Measurements from ENCODE around the gene NAGK. TPM values are rescaled to one million over a fixed set of nuclear protein-coding genes. Genes with fewer than 3 reads are reported as not detected.

Gene NAGK
- total and polyA plus RNA-seq, 4 donors: 21.8 to 41.0 (median 27.1) TPM

DNA sequence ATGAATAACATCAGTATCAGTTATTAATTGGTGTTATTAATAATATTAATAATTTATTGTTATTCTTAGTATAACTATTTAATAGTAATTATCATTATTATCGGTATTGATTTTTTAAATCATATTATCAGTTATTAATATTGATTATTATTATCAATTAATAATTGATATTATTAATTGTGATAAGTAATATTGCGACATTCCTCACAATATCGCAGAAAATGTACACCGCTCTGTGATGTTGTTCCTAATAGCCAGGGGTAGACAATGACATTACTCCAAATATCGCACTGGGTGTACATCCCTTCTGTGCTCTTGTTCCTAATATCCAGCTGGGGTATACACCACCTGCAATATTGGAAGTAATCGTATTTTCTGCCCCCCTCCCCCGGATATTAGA, 23.3 kb upstream of the NAGK start:
- H3K36me3 ChIP-seq (ENCODE audit: control insufficient read depth in 4 of 4, insufficient read depth in 3 of 4, low read depth in 1 of 4, low read length in 3 of 4): no peaks in the 10 kb centered on the region
- H3K4me1 ChIP-seq (ENCODE audit: control insufficient read depth in 4 of 4, insufficient read depth in 4 of 4, low read length in 3 of 4): no peaks in the 10 kb centered on the region
- 86% methylated on average over 7 of the region's 7 CpGs for WGBS
- H3K27ac ChIP-seq (ENCODE audit: low read depth in 1 of 2, low read length in 2 of 2): no peak overlapping the region
- no peak for DNase-seq (ENCODE audit: low spot score)
- no peaks in the 10 kb centered on the region for H3K27me3 ChIP-seq (ENCODE audit: control insufficient read depth in 4 of 4, insufficient read depth in 4 of 4, low read length in 3 of 4)
- no peak overlapping the region for H3K9ac ChIP-seq (ENCODE audit: low read depth in 1 of 2, low read length in 2 of 2)
- no peak for TF ChIP-seq YY1 (IDR thresholded peaks at IDR 0.05)
- no peak for TF ChIP-seq TAF1 (conservative IDR thresholded peaks at IDR 0.05)
- TF ChIP-seq RAD21 (IDR thresholded peaks at IDR 0.05): no peak
- TF ChIP-seq, protein P1, sequence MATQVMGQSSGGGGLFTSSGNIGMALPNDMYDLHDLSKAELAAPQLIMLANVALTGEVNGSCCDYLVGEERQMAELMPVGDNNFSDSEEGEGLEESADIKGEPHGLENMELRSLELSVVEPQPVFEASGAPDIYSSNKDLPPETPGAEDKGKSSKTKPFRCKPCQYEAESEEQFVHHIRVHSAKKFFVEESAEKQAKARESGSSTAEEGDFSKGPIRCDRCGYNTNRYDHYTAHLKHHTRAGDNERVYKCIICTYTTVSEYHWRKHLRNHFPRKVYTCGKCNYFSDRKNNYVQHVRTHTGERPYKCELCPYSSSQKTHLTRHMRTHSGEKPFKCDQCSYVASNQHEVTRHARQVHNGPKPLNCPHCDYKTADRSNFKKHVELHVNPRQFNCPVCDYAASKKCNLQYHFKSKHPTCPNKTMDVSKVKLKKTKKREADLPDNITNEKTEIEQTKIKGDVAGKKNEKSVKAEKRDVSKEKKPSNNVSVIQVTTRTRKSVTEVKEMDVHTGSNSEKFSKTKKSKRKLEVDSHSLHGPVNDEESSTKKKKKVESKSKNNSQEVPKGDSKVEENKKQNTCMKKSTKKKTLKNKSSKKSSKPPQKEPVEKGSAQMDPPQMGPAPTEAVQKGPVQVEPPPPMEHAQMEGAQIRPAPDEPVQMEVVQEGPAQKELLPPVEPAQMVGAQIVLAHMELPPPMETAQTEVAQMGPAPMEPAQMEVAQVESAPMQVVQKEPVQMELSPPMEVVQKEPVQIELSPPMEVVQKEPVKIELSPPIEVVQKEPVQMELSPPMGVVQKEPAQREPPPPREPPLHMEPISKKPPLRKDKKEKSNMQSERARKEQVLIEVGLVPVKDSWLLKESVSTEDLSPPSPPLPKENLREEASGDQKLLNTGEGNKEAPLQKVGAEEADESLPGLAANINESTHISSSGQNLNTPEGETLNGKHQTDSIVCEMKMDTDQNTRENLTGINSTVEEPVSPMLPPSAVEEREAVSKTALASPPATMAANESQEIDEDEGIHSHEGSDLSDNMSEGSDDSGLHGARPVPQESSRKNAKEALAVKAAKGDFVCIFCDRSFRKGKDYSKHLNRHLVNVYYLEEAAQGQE (IDR thresholded peaks at IDR 0.05): no peak
- TF ChIP-seq, protein P2, sequence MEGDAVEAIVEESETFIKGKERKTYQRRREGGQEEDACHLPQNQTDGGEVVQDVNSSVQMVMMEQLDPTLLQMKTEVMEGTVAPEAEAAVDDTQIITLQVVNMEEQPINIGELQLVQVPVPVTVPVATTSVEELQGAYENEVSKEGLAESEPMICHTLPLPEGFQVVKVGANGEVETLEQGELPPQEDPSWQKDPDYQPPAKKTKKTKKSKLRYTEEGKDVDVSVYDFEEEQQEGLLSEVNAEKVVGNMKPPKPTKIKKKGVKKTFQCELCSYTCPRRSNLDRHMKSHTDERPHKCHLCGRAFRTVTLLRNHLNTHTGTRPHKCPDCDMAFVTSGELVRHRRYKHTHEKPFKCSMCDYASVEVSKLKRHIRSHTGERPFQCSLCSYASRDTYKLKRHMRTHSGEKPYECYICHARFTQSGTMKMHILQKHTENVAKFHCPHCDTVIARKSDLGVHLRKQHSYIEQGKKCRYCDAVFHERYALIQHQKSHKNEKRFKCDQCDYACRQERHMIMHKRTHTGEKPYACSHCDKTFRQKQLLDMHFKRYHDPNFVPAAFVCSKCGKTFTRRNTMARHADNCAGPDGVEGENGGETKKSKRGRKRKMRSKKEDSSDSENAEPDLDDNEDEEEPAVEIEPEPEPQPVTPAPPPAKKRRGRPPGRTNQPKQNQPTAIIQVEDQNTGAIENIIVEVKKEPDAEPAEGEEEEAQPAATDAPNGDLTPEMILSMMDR (IDR thresholded peaks at IDR 0.05; ENCODE audit: low read depth, low read length, missing input control): no peak
- TF ChIP-seq SP1 (IDR thresholded peaks at IDR 0.05): no peak
- TF ChIP-seq ATF3 (IDR thresholded peaks at IDR 0.05): no peak
- no peak for TF ChIP-seq HNF4G (IDR thresholded peaks at IDR 0.05)
- TF ChIP-seq, protein P3, sequence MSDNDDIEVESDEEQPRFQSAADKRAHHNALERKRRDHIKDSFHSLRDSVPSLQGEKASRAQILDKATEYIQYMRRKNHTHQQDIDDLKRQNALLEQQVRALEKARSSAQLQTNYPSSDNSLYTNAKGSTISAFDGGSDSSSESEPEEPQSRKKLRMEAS (IDR thresholded peaks at IDR 0.05): no peak
- no peak for TF ChIP-seq FOXA1 (IDR thresholded peaks at IDR 0.05)
- no peaks in the 10 kb centered on the region for H3K9me3 ChIP-seq (ENCODE audit: control insufficient read depth in 4 of 4, low read length in 3 of 4)
- no peak overlapping the region for H3K4me3 ChIP-seq (ENCODE audit: low read depth in 1 of 3, low read length in 3 of 3)

- no peak for DNase-seq (ENCODE audit: low spot score)
- H3K9me3 ChIP-seq (ENCODE audit: control insufficient read depth in 4 of 4, low read length in 3 of 4): no peaks in the 10 kb centered on the region
- 73% methylated on average over 23 of the region's 23 CpGs for WGBS
- no peaks in the 10 kb centered on the region for H3K4me1 ChIP-seq (ENCODE audit: control insufficient read depth in 4 of 4, insufficient read depth in 4 of 4, low read length in 3 of 4)
- H3K27me3 ChIP-seq (ENCODE audit: control insufficient read depth in 4 of 4, insufficient read depth in 4 of 4, low read length in 3 of 4): no peaks in the 10 kb centered on the region
- H3K36me3 ChIP-seq (ENCODE audit: control insufficient read depth in 4 of 4, insufficient read depth in 3 of 4, low read depth in 1 of 4, low read length in 3 of 4): no peaks in the 10 kb centered on the region
- no peak overlapping the region for H3K4me3 ChIP-seq (ENCODE audit: low read depth in 1 of 3, low read length in 3 of 3)
- TF ChIP-seq FOXA1 (IDR thresholded peaks at IDR 0.05): no peak
- TF ChIP-seq, protein P4, sequence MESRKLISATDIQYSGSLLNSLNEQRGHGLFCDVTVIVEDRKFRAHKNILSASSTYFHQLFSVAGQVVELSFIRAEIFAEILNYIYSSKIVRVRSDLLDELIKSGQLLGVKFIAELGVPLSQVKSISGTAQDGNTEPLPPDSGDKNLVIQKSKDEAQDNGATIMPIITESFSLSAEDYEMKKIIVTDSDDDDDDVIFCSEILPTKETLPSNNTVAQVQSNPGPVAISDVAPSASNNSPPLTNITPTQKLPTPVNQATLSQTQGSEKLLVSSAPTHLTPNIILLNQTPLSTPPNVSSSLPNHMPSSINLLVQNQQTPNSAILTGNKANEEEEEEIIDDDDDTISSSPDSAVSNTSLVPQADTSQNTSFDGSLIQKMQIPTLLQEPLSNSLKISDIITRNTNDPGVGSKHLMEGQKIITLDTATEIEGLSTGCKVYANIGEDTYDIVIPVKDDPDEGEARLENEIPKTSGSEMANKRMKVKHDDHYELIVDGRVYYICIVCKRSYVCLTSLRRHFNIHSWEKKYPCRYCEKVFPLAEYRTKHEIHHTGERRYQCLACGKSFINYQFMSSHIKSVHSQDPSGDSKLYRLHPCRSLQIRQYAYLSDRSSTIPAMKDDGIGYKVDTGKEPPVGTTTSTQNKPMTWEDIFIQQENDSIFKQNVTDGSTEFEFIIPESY (IDR thresholded peaks at IDR 0.05): no peak
- TF ChIP-seq, protein P2 (IDR thresholded peaks at IDR 0.05; ENCODE audit: low read depth, low read length, missing input control): no peak
- H3K9ac ChIP-seq (ENCODE audit: low read depth in 1 of 2, low read length in 2 of 2): no peak overlapping the region
- H3K27ac ChIP-seq (ENCODE audit: low read depth in 1 of 2, low read length in 2 of 2): no peak overlapping the region
Measured at GRCh38 chr2:71045865-71046548, 22.4 kb upstream of the NAGK start.
